Measurements from ENCODE around the gene PTPRU. TPM values are rescaled to one million over a fixed set of nuclear protein-coding genes. Genes with fewer than 3 reads are reported as not detected.
"Not testable (repeated sequence)": the region's sequence is repeated elsewhere in the genome, so short reads cannot be mapped to it uniquely, and the experiment has no call there.

PTPRU gene
- total and polyA plus RNA-seq, 7 donors, result 14.5 to 51.4 (median 25.6) TPM

DNA sequence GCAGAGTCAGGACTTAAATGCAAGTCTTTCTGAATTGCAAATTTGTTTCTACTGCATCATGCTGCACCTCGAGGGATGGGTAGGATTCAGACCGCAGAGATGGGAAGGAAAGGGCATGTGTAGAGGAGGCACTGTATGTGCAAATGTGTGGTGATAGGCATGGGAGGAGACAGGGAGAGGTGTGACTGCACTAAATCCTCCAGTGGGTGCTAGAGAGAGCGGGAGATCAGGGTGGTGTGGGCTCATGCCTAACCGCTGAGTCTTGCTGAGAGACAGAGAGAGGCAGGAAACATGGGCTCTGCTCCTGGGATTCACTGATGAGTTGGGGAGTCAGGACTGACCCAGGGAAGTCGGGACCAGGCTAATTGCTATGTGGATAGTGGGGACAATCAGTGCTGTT is 61.1 kb downstream of the PTPRU start:
- intact Hi-C loops (cut with DNase I), result no loop called here
- H3K27me3 ChIP-seq (ENCODE audit: insufficient read depth in 3 of 3, low read length in 2 of 3), result no peaks in the 10 kb centered on the region
- DNase-seq (no peak), ATAC-seq (no peak)
- no peaks in the 10 kb centered on the region for H3K9me3 ChIP-seq
- H3K27ac ChIP-seq, result no peak overlapping the region
- TF ChIP-seq, protein P1, sequence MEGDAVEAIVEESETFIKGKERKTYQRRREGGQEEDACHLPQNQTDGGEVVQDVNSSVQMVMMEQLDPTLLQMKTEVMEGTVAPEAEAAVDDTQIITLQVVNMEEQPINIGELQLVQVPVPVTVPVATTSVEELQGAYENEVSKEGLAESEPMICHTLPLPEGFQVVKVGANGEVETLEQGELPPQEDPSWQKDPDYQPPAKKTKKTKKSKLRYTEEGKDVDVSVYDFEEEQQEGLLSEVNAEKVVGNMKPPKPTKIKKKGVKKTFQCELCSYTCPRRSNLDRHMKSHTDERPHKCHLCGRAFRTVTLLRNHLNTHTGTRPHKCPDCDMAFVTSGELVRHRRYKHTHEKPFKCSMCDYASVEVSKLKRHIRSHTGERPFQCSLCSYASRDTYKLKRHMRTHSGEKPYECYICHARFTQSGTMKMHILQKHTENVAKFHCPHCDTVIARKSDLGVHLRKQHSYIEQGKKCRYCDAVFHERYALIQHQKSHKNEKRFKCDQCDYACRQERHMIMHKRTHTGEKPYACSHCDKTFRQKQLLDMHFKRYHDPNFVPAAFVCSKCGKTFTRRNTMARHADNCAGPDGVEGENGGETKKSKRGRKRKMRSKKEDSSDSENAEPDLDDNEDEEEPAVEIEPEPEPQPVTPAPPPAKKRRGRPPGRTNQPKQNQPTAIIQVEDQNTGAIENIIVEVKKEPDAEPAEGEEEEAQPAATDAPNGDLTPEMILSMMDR (IDR thresholded peaks at IDR 0.05), result no peak
- H3K36me3 ChIP-seq (ENCODE audit: insufficient read depth in 1 of 2, low read depth in 1 of 2), result peaks cover 0 to 27% of the 10 kb centered on the region in 2 donors
- no peaks in the 10 kb centered on the region for H3K4me1 ChIP-seq
- H3K4me3 ChIP-seq, result no peak overlapping the region
- 77 to 97% (median 83%) methylated on average over 5 of the region's 5 CpGs for WGBS, 3 donors

DNA sequence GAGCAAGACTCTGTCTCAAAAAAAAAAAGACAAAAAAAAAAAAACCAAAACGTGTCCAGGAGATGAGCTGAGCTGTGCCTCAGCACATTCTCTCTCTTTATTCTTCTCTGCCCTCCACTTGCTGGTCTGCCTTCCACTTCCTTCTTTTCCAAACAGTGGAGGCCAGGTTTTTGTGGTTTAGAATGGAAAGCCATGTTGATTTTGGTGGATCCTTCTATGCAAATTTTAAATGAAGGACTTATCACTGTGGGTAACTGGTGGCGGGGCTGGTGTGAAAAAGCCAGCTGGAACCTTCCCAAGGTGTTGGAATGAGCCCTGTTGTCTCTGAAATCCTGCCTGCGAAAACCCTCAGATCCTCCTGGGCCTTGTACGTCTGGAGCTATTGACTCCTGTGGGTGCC is 61.9 kb downstream of the PTPRU start:
- Histone ChIP-seq H3K4me1 (no peaks in the 10 kb centered on the region), H3K9me3 (no peaks in the 10 kb centered on the region), H3K4me3 (no peak overlapping the region), H3K27me3 (ENCODE audit: insufficient read depth in 3 of 3, low read length in 2 of 3) (no peaks in the 10 kb centered on the region), H3K27ac (no peak overlapping the region), H3K36me3 (ENCODE audit: insufficient read depth in 1 of 2, low read depth in 1 of 2) (peaks cover 0 to 21% of the 10 kb centered on the region in 2 donors)
- intact Hi-C loops (cut with DNase I), result no loop called here
- TF ChIP-seq, protein P1 (IDR thresholded peaks at IDR 0.05), result no peak
- ATAC-seq (no peak), DNase-seq (no peak)
- WGBS, 3 donors, result 63 to 74% (median 65%) methylated on average over 4 of the region's 4 CpGs

DNA sequence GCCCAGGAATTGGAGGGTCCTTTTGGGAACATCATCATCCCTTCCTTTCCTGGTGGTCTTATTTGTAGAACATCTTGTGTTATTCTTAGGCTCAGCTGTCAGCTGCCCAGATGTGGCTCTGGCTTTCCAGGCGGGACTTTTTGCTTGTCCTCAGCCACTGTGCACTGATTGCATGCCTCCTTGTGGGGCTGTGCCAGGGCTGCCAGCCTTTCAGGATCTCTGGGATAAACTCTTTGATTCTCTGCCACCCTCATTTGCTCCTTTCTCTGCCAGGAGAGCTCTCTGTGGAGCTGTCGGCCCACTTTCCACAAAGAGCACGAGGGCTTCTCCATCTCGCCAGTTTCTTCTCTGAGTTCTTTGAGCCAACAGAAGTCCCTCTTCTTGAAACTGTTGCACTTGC is 63.1 kb downstream of the PTPRU start:
- H3K4me1 ChIP-seq, result no peaks in the 10 kb centered on the region
- intact Hi-C loops (cut with DNase I), result no loop called here
- no peaks in the 10 kb centered on the region for H3K27me3 ChIP-seq (ENCODE audit: insufficient read depth in 3 of 3, low read length in 2 of 3)
- peaks cover 0 to 30% of the 10 kb centered on the region in 2 donors for H3K36me3 ChIP-seq (ENCODE audit: insufficient read depth in 1 of 2, low read depth in 1 of 2)
- TF ChIP-seq, protein P1 (IDR thresholded peaks at IDR 0.05), result no peak
- WGBS, 3 donors, result 70 to 88% (median 79%) methylated on average over 4 of the region's 4 CpGs
- no peak overlapping the region for H3K27ac ChIP-seq
- H3K9me3 ChIP-seq, result no peaks in the 10 kb centered on the region
- no peak for ATAC-seq
- no peak overlapping the region for H3K4me3 ChIP-seq
- no peak for DNase-seq

DNA sequence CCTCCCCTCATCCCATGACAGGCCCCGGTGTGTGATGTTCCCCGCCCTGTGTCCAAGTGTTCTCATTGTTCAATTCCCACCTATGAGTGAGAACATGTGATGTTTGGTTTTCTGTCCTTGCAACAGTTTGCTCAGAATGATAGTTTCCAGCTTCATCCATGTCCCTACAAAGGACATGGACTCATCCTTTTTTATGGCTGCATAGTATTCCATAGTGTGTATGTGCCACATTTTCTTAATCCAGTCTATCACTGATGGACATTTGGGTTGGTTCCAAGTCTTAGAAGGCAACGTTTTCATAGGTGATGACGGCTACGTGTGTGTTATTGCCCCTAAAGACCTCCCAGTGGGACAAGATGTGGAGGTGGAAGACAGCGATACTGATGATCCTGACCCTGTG is 65.4 kb downstream of the PTPRU start:
- ATAC-seq; intact Hi-C loops (cut with DNase I): not testable (repeated sequence)
- peaks cover 0 to 46% of the 10 kb centered on the region in 2 donors for H3K36me3 ChIP-seq (ENCODE audit: insufficient read depth in 1 of 2, low read depth in 1 of 2)

DNA sequence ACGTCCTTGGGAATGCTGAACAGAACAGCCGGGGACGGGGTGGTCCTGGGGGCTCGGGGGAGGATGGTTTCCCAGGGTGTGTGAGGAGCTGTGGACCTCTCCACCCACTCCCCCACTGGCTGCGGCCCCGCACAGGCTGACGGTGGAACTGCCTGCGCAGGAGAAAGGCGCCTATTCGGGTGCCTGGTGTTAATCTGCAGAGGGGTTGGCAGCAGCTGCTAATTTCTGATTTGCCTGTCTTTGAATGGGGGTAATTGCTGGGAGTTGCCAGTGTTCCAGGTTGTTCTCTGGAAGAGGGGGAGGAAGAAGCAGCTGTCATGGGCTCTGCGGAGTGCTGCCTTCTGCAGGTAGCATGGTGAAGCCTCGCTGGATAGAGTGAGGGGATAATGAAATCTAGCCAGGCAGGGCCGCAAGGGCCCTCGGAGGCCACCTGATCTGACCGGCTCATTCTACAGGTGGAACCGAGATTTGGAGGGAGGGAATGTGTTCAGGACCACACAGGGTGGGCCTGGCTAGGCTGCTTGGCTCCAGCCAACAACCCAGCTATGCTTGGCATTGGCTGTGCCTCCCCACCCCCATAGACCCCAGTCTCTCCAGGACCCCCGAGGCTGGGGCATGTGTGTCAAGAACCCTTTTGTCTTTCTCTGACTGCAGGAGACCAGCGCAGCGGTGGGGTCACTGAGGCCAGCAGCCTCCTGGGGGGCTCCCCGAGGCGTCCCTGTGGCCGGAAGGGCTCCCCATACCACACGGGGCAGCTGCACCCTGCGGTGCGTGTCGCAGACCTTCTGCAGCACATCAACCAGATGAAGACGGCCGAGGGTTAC is 67.1 kb downstream of the PTPRU start:
- DNase-seq, result no peak

More for the DNA sequence above, 65.4 kb downstream of the PTPRU start:
- WGBS, 3 donors, result 87 to 91% (median 91%) methylated on average over 5 to 6 of the region's 6 CpGs
- H3K9me3 ChIP-seq; H3K4me1 ChIP-seq; H3K4me3 ChIP-seq; H3K27me3 ChIP-seq (ENCODE audit: insufficient read depth in 3 of 3, low read length in 2 of 3); DNase-seq; H3K27ac ChIP-seq: not testable (repeated sequence)

More for the DNA sequence above, 67.1 kb downstream of the PTPRU start:
- intact Hi-C loops (cut with DNase I), result no loop called here
- peaks cover 0 to 46% of the 10 kb centered on the region in 2 donors for H3K36me3 ChIP-seq (ENCODE audit: insufficient read depth in 1 of 2, low read depth in 1 of 2)
- no peak overlapping the region for H3K4me3 ChIP-seq
- no peaks in the 10 kb centered on the region for H3K4me1 ChIP-seq
- no peaks in the 10 kb centered on the region for H3K9me3 ChIP-seq
- no peaks in the 10 kb centered on the region for H3K27me3 ChIP-seq (ENCODE audit: insufficient read depth in 3 of 3, low read length in 2 of 3)
- TF ChIP-seq, protein P1 (IDR thresholded peaks at IDR 0.05), result no peak
- WGBS, 3 donors, result 88 to 95% (median 92%) methylated on average over 27 to 28 of the region's 28 CpGs
- no peak for ATAC-seq
- H3K27ac ChIP-seq, result no peak overlapping the region
